Measurements from ENCODE around the gene KCTD15. TPM values are rescaled to one million over a fixed set of nuclear protein-coding genes. Genes with fewer than 3 reads are reported as not detected.

KCTD15 gene
- total and polyA plus RNA-seq, 2 donors (not counting 3 experiments of a cell fraction or from before 2014, with no cell fraction given), result 49.5 to 51.8 TPM

DNA sequence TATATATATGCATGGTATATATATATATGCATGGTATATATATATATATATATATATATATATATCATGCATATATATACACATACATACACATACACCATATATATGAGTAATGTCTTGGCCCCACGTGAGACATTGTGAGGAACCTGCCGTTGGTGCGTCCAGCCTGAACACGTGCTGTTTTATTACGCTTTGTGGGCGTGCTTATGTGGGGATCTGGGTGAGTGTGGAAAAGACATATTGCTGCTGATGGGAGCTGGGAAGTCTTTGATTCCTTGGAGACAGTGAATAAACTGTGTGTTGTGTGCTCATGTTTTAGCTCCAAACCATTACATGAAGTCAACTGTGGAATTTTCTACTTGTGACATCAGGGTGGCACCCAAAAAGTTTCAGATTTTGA lies 28.9 kb downstream of the KCTD15 start:
- dilution Hi-C loops (cut with MboI; ENCODE audit: extremely low pct_ligation_motif_present, low sequenced_read_pairs), result no loop called here

More for the DNA sequence above, 28.9 kb downstream of the KCTD15 start:
- no peak for TF ChIP-seq POLR2AphosphoS5 (IDR thresholded peaks at IDR 0.05; ENCODE audit: insufficient read depth, low read depth, low read length)
- TF ChIP-seq, protein P1, sequence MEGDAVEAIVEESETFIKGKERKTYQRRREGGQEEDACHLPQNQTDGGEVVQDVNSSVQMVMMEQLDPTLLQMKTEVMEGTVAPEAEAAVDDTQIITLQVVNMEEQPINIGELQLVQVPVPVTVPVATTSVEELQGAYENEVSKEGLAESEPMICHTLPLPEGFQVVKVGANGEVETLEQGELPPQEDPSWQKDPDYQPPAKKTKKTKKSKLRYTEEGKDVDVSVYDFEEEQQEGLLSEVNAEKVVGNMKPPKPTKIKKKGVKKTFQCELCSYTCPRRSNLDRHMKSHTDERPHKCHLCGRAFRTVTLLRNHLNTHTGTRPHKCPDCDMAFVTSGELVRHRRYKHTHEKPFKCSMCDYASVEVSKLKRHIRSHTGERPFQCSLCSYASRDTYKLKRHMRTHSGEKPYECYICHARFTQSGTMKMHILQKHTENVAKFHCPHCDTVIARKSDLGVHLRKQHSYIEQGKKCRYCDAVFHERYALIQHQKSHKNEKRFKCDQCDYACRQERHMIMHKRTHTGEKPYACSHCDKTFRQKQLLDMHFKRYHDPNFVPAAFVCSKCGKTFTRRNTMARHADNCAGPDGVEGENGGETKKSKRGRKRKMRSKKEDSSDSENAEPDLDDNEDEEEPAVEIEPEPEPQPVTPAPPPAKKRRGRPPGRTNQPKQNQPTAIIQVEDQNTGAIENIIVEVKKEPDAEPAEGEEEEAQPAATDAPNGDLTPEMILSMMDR (IDR thresholded peaks at IDR 0.05; ENCODE audit: extremely low read depth in 1 of 2, insufficient read depth in 1 of 2, low read depth in 1 of 2, low read length in 2 of 2), result no peak
- TF ChIP-seq JUN (IDR thresholded peaks at IDR 0.05; ENCODE audit: borderline replicate concordance, insufficient read depth, insufficient read length, low read depth), result no peak
- no peak for TF ChIP-seq FOS (IDR thresholded peaks at IDR 0.05; ENCODE audit: borderline replicate concordance, insufficient read depth, low read length)
- no peak for TF ChIP-seq MYC (IDR thresholded peaks at IDR 0.05; ENCODE audit: low read depth, low read length)
- TF ChIP-seq GATA2 (IDR thresholded peaks at IDR 0.05; ENCODE audit: insufficient read depth, insufficient read length, low read depth, low read length), result no peak
- no peak for TF ChIP-seq POLR2A (IDR thresholded peaks at IDR 0.05; ENCODE audit: low read depth, low read length)
- TF ChIP-seq, protein P2, sequence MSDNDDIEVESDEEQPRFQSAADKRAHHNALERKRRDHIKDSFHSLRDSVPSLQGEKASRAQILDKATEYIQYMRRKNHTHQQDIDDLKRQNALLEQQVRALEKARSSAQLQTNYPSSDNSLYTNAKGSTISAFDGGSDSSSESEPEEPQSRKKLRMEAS (IDR thresholded peaks at IDR 0.05; ENCODE audit: insufficient read depth, insufficient read length), result no peak
- TF ChIP-seq EZH2 (IDR thresholded peaks at IDR 0.05; ENCODE audit: borderline replicate concordance, low read depth, low read length, severe bottlenecking), result no peak
- no peak overlapping the region for H3K4me2 ChIP-seq (ENCODE audit: insufficient read depth, low read length)
- no peaks in the 10 kb centered on the region for H3K9me3 ChIP-seq (replicated peaks; ENCODE audit: control insufficient read depth, insufficient read depth, low read length)
- peaks cover 12% of the 10 kb centered on the region for H3K4me1 ChIP-seq (ENCODE audit: control insufficient read depth, extremely low read depth, insufficient read depth, low read length)
- H4K20me1 ChIP-seq (replicated peaks; ENCODE audit: control insufficient read depth, extremely low read depth, insufficient read depth, low read length), result no peaks in the 10 kb centered on the region
- DNase-seq (ENCODE audit: low read depth, low spot score) (no peak), FAIRE-seq (no peak)
- no peak overlapping the region for H2AFZ ChIP-seq (ENCODE audit: low read depth, low read length)
- BruUV-seq (replicated peaks), result no TSS peak
- no peak overlapping the region for H3K9ac ChIP-seq (replicated peaks; ENCODE audit: extremely low read depth, insufficient read depth, low read length)
- H3K9me1 ChIP-seq (replicated peaks; ENCODE audit: control insufficient read depth, extremely low read depth, insufficient read depth, low read length), result no peaks in the 10 kb centered on the region
- no peaks in the 10 kb centered on the region for H3K27me3 ChIP-seq (ENCODE audit: control insufficient read depth in 2 of 2, insufficient read depth in 2 of 2, low read length in 2 of 2)
- ChIA-PET POLR2A (no interaction called here), CTCF (no interaction called here)
- H3K4me3 ChIP-seq (replicated peaks in 1 of 3; ENCODE audit: insufficient read depth in 1 of 3, low read depth in 1 of 3, low read length in 3 of 3), result no peak overlapping the region
- no peaks in the 10 kb centered on the region for H3K79me2 ChIP-seq (ENCODE audit: control insufficient read depth, insufficient read depth, low read length)
- intact Hi-C loops (cut with micrococcal nuclease), result no loop called here
- H3K36me3 ChIP-seq (ENCODE audit: control insufficient read depth in 2 of 2, extremely low read depth in 1 of 2, insufficient read depth in 2 of 2, low read length in 2 of 2), result no peaks in the 10 kb centered on the region
- no peak overlapping the region for H3K27ac ChIP-seq (ENCODE audit: insufficient read depth, low read depth, low read length)
